ENCODE measurements around the gene ENDOV.

ENDOV gene

GRCh38 chr17:80386341-80386740 lies 28.6 kb upstream of the ENDOV start:
- no peak for TF ChIP-seq CTCF (IDR thresholded peaks at IDR 0.05; ENCODE audit: low read depth, low read length)
- H3K4me3 ChIP-seq (ENCODE audit: low read depth, low read length): no peak overlapping the region
- in situ Hi-C loops (cut with HindIII; ENCODE audit: low sequenced_read_pairs): no loop called here
- no peak for DNase-seq (ENCODE audit: low read depth, low spot score)

GRCh38 chr17:80387071-80387470 lies 27.9 kb upstream of the ENDOV start:
- H3K4me3 ChIP-seq (ENCODE audit: low read depth, low read length): no peak overlapping the region
- no peak for DNase-seq (ENCODE audit: low read depth, low spot score)
- no peak for TF ChIP-seq CTCF (IDR thresholded peaks at IDR 0.05; ENCODE audit: low read depth, low read length)
- in situ Hi-C loops (cut with HindIII; ENCODE audit: low sequenced_read_pairs): no loop called here

- in situ Hi-C loops (cut with HindIII; ENCODE audit: low sequenced_read_pairs): no loop called here
- no peak for TF ChIP-seq CTCF (IDR thresholded peaks at IDR 0.05; ENCODE audit: low read depth, low read length)
- H3K4me3 ChIP-seq (ENCODE audit: low read depth, low read length): no peak overlapping the region
- DNase-seq (ENCODE audit: low read depth, low spot score): no peak
Observed at GRCh38 chr17:80388175-80388574, 26.8 kb upstream of the ENDOV start.

GRCh38 chr17:80388601-80389000 lies 26.4 kb upstream of the ENDOV start:
- DNase-seq (ENCODE audit: low read depth, low spot score): no peak
- in situ Hi-C loops (cut with HindIII; ENCODE audit: low sequenced_read_pairs): no loop called here
- TF ChIP-seq CTCF (IDR thresholded peaks at IDR 0.05; ENCODE audit: low read depth, low read length): no peak
- H3K4me3 ChIP-seq (ENCODE audit: low read depth, low read length): no peak overlapping the region

- no peak overlapping the region for H3K4me3 ChIP-seq (ENCODE audit: low read depth, low read length)
- peak; percentile 5 for DNase-seq (ENCODE audit: low read depth, low spot score)
- no peak for TF ChIP-seq CTCF (IDR thresholded peaks at IDR 0.05; ENCODE audit: low read depth, low read length)
- in situ Hi-C loops (cut with HindIII; ENCODE audit: low sequenced_read_pairs): no loop called here
Observed at GRCh38 chr17:80389011-80389995, 25.7 kb upstream of the ENDOV start.

GRCh38 chr17:80393241-80393890 lies 21.6 kb upstream of the ENDOV start:
- DNase-seq (ENCODE audit: low read depth, low spot score): no peak
- no peak for TF ChIP-seq CTCF (IDR thresholded peaks at IDR 0.05; ENCODE audit: low read depth, low read length)
- no peak overlapping the region for H3K4me3 ChIP-seq (ENCODE audit: low read depth, low read length)
- in situ Hi-C loops (cut with HindIII; ENCODE audit: low sequenced_read_pairs): no loop called here

Measured in astrocyte of the spinal cord (primary cell).